Loucy (cell line): ENCODE results near the gene MAP3K5.

Experiments
- H2AFZ ChIP-seq: fragments of 200-600 bp; sonication (generic); 2 replicates; pipeline ENCODE4 v1.6.0; 2016; ENCODE audit warnings: antibody characterized with exemption, mild to moderate bottlenecking, low read length, moderate library complexity
- H3F3A ChIP-seq: fragments of 200-600 bp; 2 replicates; pipeline ENCODE4 v1.6.0; 2016; ENCODE audit warnings: antibody characterized with exemption, low read depth, mild to moderate bottlenecking
- H3K27me3 ChIP-seq: fragments of 200-600 bp; sonication (generic); 2 replicates; pipeline ENCODE4 v1.6.1; 2014; ENCODE audit warnings: low read length, mild to moderate bottlenecking; ENCODE audit not compliant: insufficient read depth, poor library complexity, severe bottlenecking
- H3K36me3 ChIP-seq: fragments of 200-600 bp; sonication (generic); 2 replicates; pipeline ENCODE4 v1.6.1; 2016; ENCODE audit warnings: low read length; ENCODE audit not compliant: insufficient read depth
- H3K4me1 ChIP-seq: fragments of 200-600 bp; sonication (generic); 2 replicates; pipeline ENCODE4 v1.5.1; 2014; ENCODE audit warnings: low read length, mild to moderate bottlenecking; ENCODE audit not compliant: insufficient read depth, poor library complexity, severe bottlenecking
- H3K4me2 ChIP-seq: fragments of 200-600 bp; sonication (generic); 2 replicates; pipeline ENCODE4 v1.6.0; 2014; ENCODE audit warnings: antibody characterized with exemption, low read length, low read depth, mild to moderate bottlenecking; ENCODE audit not compliant: poor library complexity, severe bottlenecking
- H3K4me3 ChIP-seq: fragments of 200-600 bp; sonication (generic); 2 replicates; pipeline ENCODE4 v1.5.1; 2014; ENCODE audit warnings: low read length, mild to moderate bottlenecking, mixed read lengths; ENCODE audit not compliant: poor library complexity, severe bottlenecking
- H3K79me2 ChIP-seq: fragments of 200-600 bp; sonication (generic); 2 replicates; pipeline ENCODE4 v1.6.1; 2014; ENCODE audit warnings: low read length; ENCODE audit not compliant: insufficient read depth
- H3K9ac ChIP-seq: fragments of 200-600 bp; sonication (generic); 2 replicates; pipeline ENCODE4 v1.6.0; 2014; ENCODE audit warnings: mild to moderate bottlenecking, low read depth, low read length, moderate library complexity; ENCODE audit not compliant: poor library complexity, severe bottlenecking
- H3K9me2 ChIP-seq: fragments of 200-600 bp; sonication (generic); replicated peaks from 2 replicates; pipeline ENCODE4 v1.6.1; 2016; ENCODE audit warnings: low read depth, low read length, mixed read lengths
- H3K9me3 ChIP-seq: fragments of 200-600 bp; sonication (generic); 2 replicates; pipeline ENCODE4 v1.6.1; 2014; ENCODE audit warnings: mild to moderate bottlenecking, antibody characterized with exemption, low read length, low read depth; ENCODE audit not compliant: insufficient read depth
- H4K20me1 ChIP-seq: fragments of 200-600 bp; sonication (generic); 2 replicates; pipeline ENCODE4 v1.6.0; 2014; ENCODE audit warnings: antibody characterized with exemption, low read length, mild to moderate bottlenecking; ENCODE audit not compliant: insufficient read depth, poor library complexity, severe bottlenecking
- EZH2phosphoT487 ChIP-seq: fragments of 200-600 bp; IDR thresholded peaks from 2 replicates; pipeline ENCODE4 v1.6.1; 2018; ENCODE audit warnings: antibody characterized with exemption, mild to moderate bottlenecking, moderate library complexity, borderline replicate concordance
- TF ChIP-seq, protein P1 (sequence below): fragments of 200-600 bp; sonication (generic); conservative IDR thresholded peaks from 2 replicates; pipeline ENCODE4 v1.5.1; 2014; ENCODE audit warnings: mild to moderate bottlenecking, antibody characterized with exemption, low read length

Gene MAP3K5

DNA sequence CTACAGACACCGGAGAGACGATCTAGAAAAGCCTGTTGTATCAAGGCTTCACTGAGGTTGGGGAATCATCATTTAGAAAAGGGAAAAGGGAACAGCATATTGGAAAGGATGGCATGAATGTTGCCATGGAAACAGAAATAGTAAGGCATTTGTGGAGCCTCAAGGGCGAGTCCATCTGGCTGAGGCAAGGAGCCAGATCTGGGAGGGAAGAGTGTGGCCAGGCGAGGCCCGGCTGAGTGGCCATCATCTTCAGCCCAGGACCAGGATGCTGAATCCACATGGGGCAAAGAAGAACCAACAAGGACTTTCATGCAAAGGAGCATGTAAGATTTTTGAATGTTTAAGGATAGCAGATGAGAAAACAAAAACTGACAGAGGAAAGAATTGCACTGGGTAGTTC, 85.8 kb downstream of the MAP3K5 start:
- Histone ChIP-seq H3K9me2 (no peaks in the 10 kb centered on the region), H3K36me3 (no peaks in the 10 kb centered on the region), H3F3A (no peaks in the 10 kb centered on the region), H3K4me3 (no peak overlapping the region), H3K27me3 (peaks cover 4% of the 10 kb centered on the region), H3K4me1 (peaks cover 7% of the 10 kb centered on the region), H2AFZ (no peak overlapping the region), H3K9me3 (no peaks in the 10 kb centered on the region), H3K4me2 (no peak overlapping the region), H3K9ac (no peak overlapping the region), H3K79me2 (no peaks in the 10 kb centered on the region), H4K20me1 (no peaks in the 10 kb centered on the region)
- TF ChIP-seq, protein P1, sequence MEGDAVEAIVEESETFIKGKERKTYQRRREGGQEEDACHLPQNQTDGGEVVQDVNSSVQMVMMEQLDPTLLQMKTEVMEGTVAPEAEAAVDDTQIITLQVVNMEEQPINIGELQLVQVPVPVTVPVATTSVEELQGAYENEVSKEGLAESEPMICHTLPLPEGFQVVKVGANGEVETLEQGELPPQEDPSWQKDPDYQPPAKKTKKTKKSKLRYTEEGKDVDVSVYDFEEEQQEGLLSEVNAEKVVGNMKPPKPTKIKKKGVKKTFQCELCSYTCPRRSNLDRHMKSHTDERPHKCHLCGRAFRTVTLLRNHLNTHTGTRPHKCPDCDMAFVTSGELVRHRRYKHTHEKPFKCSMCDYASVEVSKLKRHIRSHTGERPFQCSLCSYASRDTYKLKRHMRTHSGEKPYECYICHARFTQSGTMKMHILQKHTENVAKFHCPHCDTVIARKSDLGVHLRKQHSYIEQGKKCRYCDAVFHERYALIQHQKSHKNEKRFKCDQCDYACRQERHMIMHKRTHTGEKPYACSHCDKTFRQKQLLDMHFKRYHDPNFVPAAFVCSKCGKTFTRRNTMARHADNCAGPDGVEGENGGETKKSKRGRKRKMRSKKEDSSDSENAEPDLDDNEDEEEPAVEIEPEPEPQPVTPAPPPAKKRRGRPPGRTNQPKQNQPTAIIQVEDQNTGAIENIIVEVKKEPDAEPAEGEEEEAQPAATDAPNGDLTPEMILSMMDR: no peak
- no peak for TF ChIP-seq EZH2phosphoT487

DNA sequence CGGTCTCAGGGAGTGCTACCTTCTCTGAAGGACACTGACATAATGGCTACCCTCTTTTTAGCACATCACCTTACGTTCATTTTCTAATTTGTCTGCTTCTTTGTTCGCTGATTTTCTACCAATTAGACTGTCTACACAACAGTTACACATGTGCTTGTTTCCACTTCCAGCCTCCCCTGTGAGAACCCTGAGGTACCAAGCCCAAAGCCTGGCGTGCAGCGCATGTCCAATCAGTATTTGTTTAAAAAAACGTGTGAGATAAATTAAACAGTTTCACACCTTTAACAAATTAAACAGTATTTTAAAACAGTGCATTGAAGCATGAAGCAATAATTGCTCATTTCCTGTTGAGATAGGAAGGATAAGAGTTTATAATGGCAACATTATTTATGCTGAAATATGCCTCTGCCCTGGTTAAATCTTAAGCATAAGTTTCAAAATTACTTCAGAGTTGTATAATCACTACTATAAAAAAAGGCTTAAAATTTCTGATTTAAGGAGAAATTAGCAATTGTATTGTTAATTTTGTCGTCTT, 88.9 kb downstream of the MAP3K5 start:
- no peak overlapping the region for H3K4me3 ChIP-seq
- H3K27me3 ChIP-seq: peaks cover 4% of the 10 kb centered on the region
- peaks cover 7% of the 10 kb centered on the region for H3K4me1 ChIP-seq
- H2AFZ ChIP-seq: no peak overlapping the region
- H3K9ac ChIP-seq: no peak overlapping the region
- no peak overlapping the region for H3K4me2 ChIP-seq
- no peaks in the 10 kb centered on the region for H3K9me2 ChIP-seq
- TF ChIP-seq EZH2phosphoT487: no peak
- TF ChIP-seq, protein P1: no peak
- H3K36me3 ChIP-seq: no peaks in the 10 kb centered on the region
- H3F3A ChIP-seq: no peaks in the 10 kb centered on the region
- H4K20me1 ChIP-seq: no peaks in the 10 kb centered on the region
- H3K9me3 ChIP-seq: no peaks in the 10 kb centered on the region
- no peaks in the 10 kb centered on the region for H3K79me2 ChIP-seq

DNA sequence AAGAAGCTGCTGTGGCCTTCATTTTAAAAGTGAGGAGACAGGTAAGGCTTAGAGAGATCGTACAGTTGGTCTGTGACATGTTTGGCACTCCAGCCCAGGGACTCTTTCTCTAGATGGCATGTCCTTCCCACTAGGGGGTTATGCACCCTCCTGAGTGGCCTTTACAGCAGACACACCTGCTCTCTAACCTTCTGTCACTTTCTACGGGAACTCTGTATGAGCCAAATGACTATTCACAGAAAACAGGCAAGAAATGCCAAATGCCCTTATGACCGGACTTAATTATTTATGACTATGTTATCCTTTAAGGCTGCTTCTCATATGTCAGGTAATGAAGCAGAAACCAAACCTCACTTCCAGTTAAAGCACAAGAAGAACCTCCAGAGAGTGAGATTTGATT, 91.2 kb downstream of the MAP3K5 start:
- H3K4me2 ChIP-seq: no peak overlapping the region
- H3K4me3 ChIP-seq: no peak overlapping the region
- no peaks in the 10 kb centered on the region for H3K9me3 ChIP-seq
- H4K20me1 ChIP-seq: no peaks in the 10 kb centered on the region
- H3K9me2 ChIP-seq: no peaks in the 10 kb centered on the region
- H3K9ac ChIP-seq: no peak overlapping the region
- no peaks in the 10 kb centered on the region for H3K27me3 ChIP-seq
- no peaks in the 10 kb centered on the region for H3K79me2 ChIP-seq
- no peaks in the 10 kb centered on the region for H3F3A ChIP-seq
- no peaks in the 10 kb centered on the region for H3K36me3 ChIP-seq
- H2AFZ ChIP-seq: no peak overlapping the region
- peaks cover 7% of the 10 kb centered on the region for H3K4me1 ChIP-seq
- TF ChIP-seq, protein P1: no peak
